Nucleus accumbens (tissue), 56 donors: ENCODE results near the gene ALK.
A peak's percentile ranks its signal among the peaks of the same experiment; 100 is the strongest.

Source experiments
- DNase-seq, 56 donors: peaks; one replicate each; lab custom pipeline; 2025; lab: John Stamatoyannopoulos, UW

ALK gene

DNA sequence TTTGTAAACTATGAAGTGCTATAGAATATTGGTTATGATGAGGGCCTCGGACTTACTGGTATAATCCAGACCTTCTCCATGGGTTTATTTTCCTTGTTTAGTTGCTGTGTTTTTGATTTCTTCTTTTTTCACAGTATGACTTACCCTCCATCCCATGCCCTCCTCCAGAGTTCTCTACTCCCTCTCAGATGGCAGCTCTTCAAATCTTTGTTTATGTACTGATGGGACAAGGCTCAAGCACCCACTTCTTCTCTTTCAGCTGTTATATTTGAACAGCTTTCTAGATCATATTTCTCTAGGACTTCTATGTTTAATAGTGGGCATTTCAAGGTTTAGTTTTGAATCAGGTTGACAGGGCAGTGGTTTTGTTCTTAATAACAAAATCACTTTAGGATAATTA is 762.3 kb downstream of the ALK start:
- DNase-seq = no peak

DNA sequence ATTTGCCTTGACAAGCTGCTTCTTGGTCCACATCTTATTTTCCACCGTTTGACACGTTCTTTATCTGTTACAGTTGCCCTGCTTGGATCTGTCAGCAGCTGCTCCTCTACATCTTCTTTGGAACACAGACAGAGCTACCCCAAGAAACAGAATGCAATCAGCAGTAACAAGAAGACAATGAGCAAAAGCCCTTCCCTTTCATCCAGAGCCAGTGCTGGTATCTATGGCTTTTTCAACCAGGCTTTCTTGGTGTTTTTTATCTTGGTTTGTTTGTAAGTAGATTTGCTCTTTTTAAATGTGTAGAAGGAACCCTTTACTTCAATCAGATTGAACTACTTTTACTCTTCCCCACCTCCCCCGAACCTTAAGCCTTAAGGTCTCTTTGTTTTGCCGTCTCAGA is 764.3 kb downstream of the ALK start:
- DNase-seq = no peak

DNA sequence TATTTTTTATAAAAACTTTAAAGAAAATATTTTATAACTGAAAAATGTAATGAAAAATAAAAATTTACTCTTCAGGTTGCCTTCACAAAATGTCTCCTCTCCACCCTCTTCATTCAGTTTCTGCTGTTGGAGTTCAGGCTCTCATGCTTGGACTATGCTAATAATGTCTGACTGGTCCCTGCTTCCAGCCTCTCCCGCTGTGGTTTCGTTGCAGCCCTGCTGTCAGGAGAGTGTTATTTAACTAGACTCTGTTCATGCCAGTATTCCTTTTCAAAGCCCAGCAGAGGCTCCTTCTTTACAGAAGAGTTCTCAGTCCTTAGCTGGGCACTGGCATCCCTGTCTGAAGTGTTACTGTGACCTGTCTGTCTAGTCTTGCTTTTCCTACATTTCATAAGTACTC is 765.8 kb downstream of the ALK start:
- peak in 1 of 56 donors; percentile 13 for DNase-seq

DNA sequence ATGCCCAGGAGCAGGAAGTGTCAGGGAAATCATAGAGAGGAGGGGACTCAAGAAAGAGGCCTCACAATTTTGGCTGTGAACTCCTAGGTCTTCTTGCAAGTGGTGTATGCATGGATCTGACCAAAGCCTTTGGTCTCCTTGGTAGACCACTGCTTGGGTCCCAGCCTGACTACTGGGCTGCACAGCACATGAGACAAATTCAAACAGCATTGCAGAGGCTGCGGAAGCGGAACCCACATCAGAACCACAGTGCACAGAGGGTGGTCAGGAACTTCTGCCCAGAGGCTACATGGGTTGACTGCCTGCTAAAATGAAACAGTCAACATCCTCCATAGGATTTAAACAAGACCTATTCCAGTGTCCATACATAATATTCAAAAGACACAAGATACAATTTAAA is 766.8 kb downstream of the ALK start:
- no peak for DNase-seq

DNA sequence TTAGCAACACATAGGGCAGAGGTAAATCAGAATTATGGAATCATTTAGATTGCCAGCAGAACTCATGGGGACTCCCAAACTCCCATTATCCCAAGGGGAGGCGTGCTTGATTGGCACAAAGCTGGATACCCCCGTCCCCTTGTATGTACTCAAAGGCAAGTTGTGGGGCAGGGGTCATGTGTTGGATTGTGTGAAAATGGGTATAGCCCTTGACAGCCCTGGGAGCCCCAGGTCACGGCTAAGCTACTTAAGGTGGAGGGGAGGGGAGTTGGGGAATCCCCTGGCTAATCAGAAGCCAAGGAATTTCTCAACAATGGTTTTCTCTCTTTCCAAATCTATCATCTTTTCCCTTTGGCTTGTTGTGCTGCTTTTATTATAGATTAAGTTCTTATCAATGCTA is 773.4 kb downstream of the ALK start:
- no peak for DNase-seq

DNA sequence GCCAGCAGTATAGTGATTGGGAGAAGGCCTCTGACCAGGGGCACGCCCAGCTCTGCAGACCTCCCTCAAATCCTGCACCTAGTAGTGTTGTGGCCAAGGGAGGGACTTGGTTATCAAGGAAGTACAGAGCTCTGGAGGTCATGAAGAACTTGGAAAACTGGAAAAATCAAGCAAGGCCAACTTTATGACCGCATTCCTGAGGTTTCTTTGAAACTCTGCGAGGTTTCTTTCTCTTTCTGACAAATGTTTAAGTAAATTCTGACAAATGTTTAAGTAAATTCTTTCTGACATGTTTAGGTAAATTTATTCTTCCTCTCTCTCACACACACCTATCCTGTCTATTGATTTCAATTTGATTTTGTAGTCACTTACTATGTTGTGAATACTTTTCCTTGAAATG is 775.2 kb downstream of the ALK start:
- no peak for DNase-seq

DNA sequence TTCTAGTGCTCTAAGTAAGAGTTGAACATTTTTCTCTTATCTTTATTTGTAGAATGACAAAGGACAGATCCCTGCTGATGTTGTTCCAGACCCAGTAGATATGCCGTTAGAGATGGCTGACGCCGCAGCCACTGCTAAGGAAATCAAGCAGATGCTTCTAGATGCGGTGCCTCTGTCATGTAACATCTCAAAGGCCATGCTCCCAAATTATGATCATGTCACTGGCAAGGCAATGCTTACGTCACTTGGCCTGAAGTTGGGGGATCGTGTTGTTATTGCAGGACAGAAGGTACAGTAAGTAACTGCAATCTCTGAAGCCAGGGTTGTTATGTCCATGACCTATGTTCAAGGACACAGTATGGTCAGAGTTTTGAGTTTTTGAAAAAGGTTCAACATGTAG is 777.7 kb downstream of the ALK start:
- DNase-seq = no peak
